GM21360 (cell line): ENCODE results near the gene BCKDHA.
"Not testable (repeated sequence)": the region's sequence is repeated elsewhere in the genome, so short reads cannot be mapped to it uniquely, and the experiment has no call there.

Experiments
- ATAC-seq: cut with Tn5 transposase; IDR thresholded peaks from one replicate; pipeline ENCODE4 v1.9.1; 2021; ENCODE audit warnings: mild to moderate bottlenecking, moderate library complexity; ENCODE audit not compliant: unreplicated experiment

Gene BCKDHA

GRCh38 chr19:41364524-41365391 is 32.9 kb upstream of the BCKDHA start:
- ATAC-seq = no peak

DNA sequence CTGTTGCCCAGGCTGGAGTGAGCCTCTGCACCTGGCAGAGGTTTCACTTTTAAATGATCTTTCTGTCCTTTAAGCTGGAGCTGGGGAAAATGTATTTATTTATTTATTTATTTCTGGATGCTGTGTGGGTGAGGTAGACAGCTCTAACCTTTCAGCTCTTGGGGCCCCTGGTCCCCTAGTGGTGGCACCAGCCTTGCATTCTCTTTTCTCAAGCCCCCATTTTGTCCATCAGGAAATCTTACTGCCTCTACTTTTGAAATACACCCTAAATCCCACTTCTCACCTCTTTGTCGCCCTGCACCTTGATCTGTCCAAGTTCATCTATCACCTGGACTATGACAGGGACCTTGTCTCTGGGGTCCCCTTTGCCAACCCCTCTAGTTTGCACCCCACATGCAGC is 31.5 kb upstream of the BCKDHA start:
- ATAC-seq = no peak

DNA sequence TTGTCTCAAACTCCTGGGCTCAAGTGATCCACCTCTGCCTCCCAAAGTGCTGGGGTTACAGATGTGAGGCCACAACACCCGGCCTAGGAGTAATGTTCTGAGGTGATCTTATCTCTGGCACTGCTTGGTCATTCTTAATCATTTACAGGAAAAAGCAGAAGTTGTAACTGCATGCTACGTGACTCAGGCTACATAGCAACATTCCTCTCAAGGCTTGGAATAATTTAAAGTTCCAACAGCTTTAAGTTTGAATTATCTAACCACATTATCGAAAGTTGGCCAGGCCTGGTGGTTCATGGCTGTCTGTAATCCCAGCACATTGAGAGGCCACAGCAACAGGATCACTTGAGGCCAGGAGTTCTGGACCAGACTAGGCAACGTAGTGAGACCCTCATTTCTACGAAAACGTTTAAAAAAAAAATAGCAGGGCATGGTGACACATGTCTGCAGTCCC is 29.7 kb upstream of the BCKDHA start:
- ATAC-seq = no peak

DNA sequence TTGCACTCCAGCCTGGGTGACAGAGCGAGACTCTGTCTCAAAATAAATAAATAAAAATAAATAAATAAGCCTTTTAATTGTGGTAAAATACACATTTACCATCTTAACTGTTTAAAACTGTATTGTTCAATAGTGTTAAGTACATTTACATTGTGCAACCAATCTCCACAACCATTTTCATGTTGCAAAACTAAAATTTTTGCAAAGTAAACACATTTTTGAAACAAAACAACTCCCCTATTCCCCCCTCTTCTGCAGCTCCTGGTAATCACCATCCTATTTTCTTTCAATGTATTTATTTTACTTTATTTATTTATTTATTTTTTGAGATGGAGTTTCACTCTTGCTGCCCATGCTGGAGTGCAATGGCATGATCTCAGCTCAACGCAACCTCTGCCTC is 27.8 kb upstream of the BCKDHA start:
- no peak for ATAC-seq

DNA sequence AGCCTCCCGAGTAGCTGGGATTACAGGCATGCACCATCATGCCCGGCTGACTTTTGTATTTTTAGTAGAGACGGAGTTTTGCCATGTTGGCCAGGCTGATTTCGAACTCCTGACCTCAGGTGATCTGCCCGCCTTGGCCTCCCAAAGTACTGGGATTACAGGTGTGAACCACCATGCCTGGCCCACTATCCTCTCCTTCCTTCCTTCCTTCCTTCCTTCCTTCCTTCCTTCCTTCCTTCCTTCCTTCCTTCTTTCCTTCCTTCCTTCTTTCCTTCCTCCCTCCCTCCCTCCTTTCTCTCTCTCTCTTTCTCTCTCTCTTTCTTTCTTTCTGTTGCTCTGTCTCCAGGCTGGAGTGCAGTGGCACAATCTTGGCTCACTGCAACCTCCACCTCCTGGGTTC is 26.5 kb upstream of the BCKDHA start:
- ATAC-seq = not testable (repeated sequence)

DNA sequence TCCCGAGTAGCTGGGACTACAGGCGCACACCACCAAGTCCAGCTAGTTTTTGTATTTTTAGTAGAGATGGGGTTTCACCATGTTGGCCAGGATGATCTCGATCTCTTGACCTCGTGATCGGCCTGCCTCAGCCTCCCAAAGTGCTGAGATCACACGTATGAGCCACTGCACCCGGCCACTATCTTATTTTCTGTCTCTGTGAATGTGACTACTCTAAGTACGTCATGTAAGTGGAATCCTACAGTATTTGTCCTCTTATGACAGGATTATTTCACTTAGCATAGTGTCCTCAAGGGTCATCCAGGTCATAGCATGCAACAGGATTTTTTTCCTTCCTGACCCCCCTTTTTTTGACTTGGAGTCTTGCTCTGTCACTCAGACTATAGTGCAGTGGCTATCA is 26.1 kb upstream of the BCKDHA start:
- no peak for ATAC-seq

GRCh38 chr19:41372501-41372900 is 25.1 kb upstream of the BCKDHA start:
- no peak for ATAC-seq

DNA sequence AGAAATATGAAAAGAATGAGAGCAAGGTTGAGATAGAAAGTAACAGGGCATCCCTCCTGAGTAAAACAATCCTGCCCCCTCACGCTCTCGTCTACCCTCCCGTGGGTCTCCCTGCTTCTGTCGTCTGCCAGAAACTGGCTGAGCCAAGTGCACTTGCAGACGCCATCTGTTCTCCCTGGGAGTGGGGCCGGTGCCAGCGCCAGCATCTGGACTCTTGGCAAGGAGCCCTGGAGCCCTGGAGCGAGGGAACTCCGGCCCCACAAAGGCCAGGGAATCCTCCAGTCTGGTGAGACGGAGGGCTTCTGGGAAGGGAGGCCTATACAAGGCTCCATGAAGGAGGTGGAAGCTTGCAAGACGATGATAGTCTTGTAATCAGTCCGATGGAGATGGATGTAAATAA is 23.6 kb upstream of the BCKDHA start:
- no peak for ATAC-seq

- ATAC-seq = no peak
Measured at GRCh38 chr19:41376241-41376997, 21.2 kb upstream of the BCKDHA start, which contains the start of gene TMEM91. Gene TMEM91, plus strand, starts transcription at chr19:41376533. Its CDS starts 1,777 bp downstream, at chr19:41378310.

DNA sequence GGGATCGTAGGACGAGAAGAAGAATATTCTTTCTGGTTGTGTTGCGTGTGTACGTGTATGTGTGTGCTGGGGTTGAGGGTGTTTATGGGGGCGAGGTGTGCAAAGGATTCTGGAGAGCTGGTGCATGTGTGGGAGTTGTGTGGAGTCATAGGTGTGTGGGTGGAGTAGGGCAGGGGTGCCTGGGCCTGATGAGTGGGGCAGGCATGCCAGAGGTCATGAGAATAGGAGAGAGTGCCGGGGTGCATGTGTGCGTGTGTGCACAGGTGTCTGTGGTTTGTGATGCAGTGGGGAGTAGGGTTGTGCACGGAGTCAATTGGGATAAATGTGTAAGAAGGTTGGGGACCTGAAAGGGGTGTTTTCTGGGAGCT is 20.6 kb upstream of the BCKDHA start:
- no peak for ATAC-seq

DNA sequence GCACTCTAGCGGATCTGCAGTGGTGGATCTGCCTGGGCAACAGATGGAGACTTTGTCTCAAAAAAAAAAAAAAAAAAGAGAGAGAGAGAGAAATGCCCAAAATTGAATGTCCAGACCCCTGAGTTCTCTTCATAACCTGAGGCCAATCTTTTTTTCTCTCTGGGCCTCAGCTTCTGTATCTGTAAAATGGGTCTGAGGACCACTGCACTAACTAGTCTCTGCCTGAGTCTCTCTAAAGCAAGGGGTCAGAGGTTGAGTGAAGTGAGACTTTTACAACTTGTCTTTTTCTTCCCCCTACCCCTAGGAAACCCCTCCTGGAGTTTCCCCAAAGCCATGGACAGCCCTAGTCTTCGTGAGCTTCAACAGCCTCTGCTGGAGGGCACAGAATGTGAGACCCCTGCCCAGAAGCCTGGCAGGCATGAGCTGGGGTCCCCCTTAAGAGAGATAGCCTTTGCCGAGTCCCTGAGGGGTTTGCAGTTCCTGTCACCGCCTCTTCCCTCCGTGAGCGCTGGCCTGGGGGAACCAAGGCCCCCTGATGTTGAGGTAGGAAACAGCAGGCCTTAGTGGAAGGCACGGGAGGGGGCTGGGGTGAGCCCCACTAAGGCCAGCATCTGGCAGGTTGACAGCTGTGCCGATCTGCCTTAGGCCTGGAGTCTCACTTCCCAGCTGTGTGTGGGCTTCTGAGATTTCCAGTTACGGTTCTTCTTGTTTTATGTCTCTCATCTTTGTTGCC is 19.5 kb upstream of the BCKDHA start:
- ATAC-seq = no peak

DNA sequence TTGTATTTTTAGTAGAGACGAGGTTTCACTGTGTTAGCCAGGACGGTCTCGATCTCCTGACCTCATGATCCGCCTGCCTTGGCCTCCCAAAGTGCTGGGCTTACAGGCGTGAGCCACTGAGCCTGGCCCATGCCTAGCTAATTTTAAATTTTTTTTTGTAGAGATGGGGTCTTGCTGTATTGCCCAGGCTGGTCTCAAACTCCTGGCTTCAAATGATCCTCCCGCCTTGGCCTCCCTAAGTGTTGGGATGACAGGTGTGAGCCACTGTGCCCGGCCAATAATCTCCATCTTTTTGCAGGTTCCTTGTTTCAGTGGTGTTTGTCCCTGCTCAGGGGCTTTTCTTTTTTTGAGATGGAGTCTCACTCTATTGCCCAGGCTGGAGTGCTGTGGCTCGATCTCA is 16.1 kb upstream of the BCKDHA start:
- not testable (repeated sequence) for ATAC-seq

DNA sequence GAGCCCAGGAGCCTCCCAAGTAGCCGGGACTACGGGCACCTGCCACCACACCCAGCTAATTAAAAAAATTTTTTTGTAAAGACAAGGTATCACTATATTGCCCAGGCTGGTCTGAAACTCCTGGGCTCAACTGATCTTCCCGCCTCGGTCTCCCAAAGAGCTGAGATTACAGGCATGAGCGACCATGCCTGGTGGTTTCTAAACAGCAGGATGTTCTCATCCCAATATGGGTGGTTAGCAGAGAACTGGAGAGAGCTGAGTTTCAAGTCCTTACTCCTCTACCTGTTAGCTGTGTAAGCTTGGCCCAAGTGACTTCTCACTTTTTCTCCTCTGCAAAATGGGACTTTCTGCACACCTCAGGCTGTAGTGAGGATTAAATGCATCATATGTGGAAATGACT is 13.3 kb upstream of the BCKDHA start:
- ATAC-seq = no peak

GRCh38 chr19:41386442-41386841 is 11.2 kb upstream of the BCKDHA start:
- no peak for ATAC-seq

DNA sequence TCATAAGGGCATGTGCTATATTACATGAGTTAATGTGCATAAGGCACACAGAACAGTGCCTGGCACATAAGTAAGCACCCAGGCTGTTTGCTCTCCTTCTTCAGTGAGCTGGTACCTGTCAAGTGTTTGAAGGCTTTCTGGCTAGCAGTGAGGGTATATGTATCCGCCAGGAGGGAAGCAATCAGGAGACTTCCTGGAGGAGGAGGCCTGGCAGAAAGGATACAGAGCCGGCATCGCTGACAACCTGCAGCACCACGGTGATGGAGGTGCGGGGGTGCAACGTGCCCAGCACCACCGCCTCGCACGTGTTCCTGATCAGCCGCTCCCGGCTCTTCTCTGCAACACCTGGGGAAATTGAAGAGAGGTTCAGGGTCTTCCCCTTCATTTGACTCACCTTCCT is 6.0 kb upstream of the BCKDHA start:
- no peak for ATAC-seq

DNA sequence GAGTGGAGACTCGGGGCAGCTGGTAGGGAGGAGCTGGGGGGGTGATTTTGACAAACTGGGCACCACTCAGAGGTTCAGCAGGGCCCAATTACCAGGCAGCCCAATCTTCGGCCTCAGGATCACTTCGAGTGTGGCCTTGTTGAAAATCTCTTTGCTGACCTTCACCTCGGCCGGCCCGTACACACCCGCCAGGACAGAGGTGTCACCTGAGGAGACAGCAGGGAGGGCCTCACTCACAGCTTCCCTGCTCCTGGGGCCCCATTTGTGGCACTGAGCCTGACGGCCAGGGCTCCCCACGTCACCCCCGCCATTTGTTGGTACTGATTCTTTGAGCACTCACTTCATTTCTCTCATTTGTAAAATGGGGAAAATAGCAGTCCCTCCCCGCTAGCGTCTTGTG is 4.8 kb upstream of the BCKDHA start:
- no peak for ATAC-seq

DNA sequence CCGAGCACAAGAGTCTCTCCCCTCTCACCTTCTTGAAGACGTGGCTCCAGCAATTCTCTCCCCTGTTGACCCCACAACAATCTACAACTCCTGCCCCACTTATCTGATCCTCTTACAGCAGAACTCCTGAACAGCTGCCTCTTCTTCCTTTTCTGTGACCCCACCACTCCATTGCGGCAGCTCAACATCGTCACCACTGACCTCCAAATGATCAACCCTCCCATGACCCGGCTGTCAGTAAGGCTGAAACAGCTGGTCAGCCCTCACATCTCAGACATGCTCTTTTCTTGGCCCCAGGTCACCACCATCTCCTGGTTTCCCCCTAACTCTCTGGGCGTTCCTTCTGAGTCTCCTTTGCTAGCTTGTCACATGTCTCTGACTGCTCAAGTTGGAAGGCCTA is 2.3 kb upstream of the BCKDHA start:
- ATAC-seq = no peak

- no peak for ATAC-seq
Measured at GRCh38 chr19:41398050-41398418, 416 bp downstream of the BCKDHA start.

DNA sequence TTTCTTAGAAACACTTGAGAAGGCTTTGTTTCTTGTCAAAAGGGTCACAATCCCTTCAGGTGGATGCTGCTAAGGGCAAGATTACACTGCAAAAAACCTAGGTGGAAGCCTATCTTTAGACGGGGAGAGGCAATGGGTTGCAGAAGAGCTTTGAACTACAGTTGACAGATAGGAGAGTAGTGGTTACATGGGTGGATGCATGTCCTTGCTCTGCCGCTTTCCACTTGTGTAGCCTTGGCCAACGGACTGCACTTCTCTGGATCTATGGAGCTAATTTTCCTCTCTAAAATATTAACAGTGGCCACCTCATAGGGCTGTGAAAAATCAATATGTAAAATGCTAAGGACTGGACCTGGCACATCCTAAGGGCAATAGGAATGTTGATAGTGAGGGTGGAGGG is 980 bp downstream of the BCKDHA start:
- ATAC-seq = no peak

DNA sequence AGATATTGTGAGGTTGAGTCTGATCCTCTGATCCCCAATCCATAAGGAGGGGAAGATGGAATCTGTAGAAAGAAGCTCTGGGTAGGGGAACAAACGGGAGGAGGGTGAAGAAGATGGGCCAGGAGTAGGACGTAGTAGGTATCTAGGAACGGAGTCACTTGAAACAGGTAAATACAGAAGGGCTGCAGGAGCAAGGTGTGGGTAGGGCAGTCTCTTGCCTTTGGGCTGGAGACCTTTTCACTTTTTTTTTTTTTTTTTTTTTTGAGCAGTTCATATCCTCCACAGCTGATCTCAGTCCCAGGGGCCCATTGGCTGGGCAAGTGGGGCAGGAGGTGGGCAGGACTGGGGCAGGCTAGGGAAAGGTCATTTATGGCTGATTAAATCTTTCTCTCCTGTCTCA is 1.5 kb downstream of the BCKDHA start:
- ATAC-seq = no peak

GRCh38 chr19:41399525-41399924 is 1.9 kb downstream of the BCKDHA start:
- no peak for ATAC-seq

- ATAC-seq = no peak
Measured at GRCh38 chr19:41401483-41401882, 3.9 kb downstream of the BCKDHA start.
